GM21367 (cell line): ENCODE measurements around the gene PTPN4.

Experiments
- ATAC-seq: cut with Tn5 transposase; IDR thresholded peaks from one replicate; pipeline ENCODE4 v1.9.1; 2021; ENCODE audit not compliant: unreplicated experiment

PTPN4 gene, protein sequence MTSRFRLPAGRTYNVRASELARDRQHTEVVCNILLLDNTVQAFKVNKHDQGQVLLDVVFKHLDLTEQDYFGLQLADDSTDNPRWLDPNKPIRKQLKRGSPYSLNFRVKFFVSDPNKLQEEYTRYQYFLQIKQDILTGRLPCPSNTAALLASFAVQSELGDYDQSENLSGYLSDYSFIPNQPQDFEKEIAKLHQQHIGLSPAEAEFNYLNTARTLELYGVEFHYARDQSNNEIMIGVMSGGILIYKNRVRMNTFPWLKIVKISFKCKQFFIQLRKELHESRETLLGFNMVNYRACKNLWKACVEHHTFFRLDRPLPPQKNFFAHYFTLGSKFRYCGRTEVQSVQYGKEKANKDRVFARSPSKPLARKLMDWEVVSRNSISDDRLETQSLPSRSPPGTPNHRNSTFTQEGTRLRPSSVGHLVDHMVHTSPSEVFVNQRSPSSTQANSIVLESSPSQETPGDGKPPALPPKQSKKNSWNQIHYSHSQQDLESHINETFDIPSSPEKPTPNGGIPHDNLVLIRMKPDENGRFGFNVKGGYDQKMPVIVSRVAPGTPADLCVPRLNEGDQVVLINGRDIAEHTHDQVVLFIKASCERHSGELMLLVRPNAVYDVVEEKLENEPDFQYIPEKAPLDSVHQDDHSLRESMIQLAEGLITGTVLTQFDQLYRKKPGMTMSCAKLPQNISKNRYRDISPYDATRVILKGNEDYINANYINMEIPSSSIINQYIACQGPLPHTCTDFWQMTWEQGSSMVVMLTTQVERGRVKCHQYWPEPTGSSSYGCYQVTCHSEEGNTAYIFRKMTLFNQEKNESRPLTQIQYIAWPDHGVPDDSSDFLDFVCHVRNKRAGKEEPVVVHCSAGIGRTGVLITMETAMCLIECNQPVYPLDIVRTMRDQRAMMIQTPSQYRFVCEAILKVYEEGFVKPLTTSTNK

DNA sequence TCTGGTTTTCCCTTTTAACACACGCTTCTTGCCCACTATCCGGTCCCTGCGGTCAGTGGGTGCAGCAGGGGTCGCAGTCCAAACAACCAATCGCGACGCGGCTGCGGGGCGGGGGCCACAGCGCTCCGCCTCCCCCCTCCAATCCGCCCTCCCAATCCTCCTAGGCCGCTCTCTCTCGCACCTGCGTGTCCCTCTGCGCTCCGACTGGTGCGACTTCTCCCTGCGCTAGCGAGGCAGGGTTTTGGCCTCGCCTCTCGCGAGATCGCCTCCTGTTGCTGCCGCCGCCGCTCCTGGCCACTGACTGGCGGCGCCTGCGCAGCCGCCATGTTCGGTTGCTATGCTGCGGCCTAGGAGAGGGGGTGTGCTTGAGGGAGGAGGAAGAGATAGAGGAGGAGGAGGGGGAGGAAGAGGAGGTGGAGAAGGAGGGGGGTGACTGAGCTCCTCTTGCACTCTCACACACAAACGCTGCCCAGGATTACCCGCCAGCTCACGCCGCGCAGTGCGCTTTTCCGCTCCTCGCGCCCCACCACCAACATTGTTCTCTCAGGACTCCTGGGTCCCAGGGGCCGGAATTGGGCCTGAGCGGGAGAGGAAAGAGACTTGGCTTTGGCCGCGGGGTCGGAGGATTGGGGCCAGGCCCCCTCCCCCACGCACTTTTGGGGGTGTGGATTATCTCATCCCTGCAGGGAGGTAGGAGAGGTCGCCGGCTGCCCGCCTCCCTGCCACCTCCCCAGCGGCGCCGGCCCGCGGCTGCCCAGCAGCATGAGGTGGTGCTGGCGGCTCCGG lies at the start of gene PTPN4:
Gene PTPN4 (plus strand): TSS at position 472 of the 786 bp plus-strand sequence. CDS start 49,932 bp downstream, outside the sequence.
- peak; percentile 93 for ATAC-seq

DNA sequence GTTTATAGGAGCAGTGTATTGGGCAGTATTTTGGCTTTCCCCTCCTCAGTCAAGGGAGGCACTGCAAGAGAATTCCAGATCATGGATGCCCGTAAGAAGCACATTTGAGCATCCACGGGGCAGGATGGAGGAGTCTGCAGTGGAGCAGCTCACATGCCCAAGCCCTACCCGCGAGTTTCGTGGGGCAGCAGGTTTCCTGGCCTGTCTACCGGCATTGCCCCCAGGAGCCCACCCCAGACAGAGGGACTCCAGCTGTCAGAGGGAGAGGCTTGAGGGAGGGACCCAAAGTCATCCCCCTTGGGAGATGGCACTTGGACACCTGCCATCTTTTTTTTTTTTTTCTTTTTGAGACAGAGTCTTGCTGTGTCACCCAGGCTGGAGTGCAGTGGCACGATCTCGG lies 49.4 kb upstream of the PTPN4 start:
- ATAC-seq, result no peak

DNA sequence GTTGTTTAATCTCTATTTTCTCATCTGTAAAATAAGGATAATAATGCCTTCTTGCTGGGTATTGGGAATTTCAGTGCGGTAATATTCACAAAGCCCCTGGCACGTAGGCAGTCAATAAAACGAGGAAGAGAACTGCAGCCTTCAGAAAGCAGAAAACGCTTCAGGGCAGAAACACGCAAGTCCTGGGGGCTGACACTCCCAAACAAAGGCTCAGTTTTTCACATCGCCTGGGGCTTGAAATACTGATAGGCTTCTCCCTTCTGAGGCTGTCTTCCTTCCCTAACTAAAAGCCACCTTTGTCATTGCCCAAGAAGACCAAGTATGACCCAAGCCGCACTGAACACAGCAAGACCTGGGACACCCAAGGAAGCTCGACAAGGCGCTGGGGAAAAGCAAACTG lies 48.4 kb upstream of the PTPN4 start:
- no peak for ATAC-seq

DNA sequence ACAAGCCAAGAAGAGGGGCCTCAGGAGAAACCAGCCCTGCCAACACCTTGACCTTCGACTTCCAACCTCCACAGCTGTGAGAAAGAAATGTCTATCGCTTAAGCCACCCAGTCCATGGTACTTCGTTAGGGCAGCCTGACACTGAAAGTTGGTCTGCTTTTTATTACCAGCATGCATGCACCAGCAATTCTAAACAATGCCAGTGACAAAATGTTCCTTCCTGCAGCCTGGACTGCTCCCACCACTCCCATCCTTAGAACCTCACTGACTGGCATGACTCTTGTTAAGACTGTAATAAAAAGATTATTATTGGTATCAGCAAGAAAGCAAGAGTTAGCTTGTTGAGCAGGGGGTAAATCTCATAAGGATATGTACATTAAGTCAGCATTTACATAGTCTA lies 47.2 kb upstream of the PTPN4 start:
- no peak for ATAC-seq

DNA sequence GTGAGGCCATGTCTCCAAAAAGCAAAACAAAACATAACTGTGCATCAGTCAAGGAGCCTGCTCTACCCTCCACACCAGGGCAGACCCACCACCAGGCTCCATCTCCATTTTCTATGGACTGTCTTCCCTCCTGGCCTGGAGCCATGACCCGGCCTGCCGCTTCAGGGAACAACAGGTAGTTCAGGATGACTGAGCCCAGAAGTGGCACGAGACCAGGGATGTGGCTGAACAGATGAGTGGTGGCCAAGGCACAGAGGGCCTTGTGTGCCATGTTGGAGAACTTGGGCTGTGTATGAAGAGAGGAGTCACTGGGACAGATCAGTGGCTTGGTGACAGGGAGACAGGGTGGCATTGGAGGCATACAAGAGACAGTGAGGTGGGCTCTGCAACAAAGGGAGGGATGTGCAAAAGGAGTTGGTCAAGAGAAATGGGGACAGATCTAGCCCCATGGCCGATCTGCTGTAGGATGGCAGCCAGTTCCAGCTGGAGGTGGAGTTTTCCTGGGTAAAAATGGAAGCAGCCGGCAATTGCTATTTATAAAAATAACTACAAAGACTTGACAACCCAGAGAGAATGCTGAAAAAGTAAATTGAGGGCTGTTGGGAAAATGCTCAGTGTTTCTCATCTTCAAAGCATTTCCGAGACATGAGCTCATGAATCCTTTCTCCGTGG lies 45.8 kb upstream of the PTPN4 start:
- no peak for ATAC-seq

DNA sequence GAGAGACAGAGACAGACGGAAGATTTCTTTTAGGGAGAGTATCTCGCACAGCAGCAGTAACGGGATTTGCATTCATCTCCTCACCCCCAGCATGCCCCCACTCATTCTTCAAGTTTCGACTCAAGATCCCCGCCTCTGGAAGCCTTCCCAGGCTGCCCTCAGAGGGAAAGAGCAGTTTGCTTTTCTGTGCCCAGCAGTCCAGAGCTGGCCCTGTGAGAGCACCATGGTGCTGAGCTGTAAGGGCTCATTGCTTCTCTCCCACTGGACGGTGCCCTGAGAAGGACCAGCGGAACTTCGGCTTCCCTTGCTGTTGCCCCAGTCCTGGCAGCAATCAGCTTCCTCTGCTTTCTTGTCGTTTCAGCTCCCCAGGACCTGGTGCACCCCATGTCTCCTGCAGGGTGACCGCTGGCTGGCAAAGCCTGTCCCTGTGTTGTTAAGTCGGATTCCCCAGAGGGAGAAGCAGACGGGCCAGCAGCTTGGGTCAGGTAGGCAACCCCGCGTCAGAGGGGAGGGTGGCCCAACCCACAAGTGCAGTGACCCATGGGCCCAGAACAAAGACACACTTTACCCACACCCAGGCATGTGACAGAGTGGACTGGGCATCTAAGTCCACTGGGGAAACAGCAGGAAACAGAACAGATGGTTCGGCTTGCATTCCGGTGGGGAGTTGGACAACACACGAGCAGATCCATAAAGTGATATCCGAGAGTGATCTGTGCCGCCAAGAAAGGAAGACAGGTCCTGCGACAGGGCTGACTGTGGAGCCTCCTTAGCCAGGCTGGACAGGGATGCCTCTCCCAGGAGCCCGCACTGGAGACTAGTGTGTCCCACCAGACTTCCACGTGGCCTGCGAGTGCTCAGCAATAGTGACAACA lies 44.1 kb upstream of the PTPN4 start:
- no peak for ATAC-seq

DNA sequence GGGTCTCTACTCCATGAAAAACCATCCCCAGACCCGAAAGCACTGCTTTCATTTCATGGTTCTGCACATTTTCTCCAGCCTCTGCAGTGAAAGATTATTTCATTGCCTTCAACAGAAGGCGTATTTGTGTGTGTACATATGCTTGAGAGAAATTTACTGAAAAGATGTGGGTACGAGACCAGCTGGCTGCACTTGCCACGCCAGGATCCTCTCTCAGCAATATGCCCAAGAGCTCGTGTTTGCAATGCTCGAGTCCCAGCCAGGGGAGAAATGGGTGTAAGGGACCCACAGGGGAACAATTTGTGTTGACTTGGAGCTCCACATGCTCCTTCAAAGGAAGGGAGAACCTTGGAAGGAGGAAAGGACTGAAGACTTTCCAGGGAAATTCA lies 43.4 kb upstream of the PTPN4 start:
- ATAC-seq, result no peak

DNA sequence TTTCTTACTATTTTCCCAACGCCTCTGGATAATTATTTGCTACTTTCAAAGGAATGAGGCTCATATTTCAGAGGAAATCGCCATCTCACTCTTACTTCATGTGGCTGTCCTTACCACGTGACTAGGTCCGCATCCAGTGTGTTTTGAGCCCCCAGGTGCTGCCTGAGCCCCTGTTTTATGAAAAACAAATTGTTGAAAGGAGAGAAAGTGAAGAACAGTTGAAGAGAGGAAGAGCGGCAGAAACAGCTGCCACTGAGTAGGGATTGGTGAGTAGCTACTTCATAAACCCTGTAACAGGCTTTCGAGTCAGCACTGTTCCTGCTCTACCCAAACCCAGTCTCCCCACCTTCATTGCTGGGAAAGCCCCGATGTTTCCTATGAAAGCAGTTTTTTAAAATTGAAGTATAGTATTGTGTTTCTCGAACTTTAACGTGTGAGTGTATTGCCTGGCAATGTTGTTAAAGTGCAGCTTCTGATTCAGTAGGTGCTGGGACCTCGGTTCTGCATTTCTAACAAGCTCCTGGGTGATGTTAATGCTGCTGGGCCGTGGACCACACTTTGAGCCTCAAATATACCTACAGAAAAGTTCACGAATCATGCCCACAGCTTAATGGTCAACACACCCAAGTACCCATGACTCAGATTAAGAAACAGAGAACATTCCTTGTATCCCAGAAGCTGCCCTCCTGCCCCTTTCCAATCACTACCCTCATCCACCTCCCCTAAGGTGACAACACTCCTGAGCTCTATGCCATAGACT lies 41.0 kb upstream of the PTPN4 start:
- no peak for ATAC-seq

DNA sequence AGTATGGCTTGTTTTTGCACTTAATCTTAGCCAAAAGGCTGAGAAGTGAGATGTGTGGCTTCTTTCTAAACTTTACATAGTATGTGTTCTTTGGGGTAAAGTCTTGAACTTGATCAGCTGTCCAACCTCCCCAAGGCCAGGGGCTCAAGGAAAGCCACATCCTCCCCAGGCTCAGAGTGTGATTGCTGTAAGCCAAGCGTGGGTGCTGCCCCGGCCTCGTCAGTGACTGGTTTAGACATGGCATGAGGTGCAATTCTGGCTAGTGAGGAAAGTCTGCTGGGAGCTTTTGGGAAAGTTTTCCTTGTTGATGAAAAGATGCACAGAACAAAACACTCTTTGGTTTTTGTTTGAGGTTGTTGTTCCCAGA lies 40.5 kb upstream of the PTPN4 start:
- no peak for ATAC-seq

DNA sequence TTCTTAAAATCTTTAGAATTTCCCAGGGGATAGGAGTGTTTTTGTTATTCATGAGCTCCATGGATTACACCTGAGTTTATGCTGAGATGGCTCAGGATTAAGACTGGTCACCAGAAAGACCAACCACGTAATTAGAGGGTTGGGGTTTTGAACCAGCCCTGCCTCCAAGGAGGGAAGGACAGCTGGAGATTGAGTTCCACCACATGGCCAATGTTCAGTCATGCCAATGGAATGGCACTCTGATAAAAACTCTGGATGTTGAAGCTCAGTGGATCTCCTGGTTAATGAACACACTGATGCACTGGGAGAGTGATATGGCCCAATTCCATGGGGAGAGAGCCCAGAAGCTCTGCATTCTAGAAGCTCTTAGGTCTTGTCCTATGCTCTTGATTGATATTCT lies 38.7 kb upstream of the PTPN4 start:
- ATAC-seq, result no peak

DNA sequence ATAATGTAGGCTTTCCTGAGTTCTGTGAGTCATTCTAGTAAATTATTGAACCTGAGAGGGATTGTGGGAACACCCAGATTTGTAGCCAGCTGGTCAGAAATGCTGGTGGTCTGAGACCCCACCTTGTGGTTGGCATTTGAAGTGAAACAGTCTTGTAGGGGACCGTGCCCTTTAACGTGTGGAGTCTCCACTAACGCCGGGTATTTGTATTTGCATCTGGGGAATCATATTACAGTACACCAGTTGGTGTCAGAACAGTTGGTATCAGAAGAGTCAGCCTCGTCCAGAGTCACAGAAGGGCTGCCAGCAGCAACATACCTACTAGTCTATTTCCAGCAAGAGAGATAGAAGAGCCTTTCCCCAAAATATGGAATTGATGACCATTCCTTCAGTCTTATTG lies 38.3 kb upstream of the PTPN4 start:
- no peak for ATAC-seq

DNA sequence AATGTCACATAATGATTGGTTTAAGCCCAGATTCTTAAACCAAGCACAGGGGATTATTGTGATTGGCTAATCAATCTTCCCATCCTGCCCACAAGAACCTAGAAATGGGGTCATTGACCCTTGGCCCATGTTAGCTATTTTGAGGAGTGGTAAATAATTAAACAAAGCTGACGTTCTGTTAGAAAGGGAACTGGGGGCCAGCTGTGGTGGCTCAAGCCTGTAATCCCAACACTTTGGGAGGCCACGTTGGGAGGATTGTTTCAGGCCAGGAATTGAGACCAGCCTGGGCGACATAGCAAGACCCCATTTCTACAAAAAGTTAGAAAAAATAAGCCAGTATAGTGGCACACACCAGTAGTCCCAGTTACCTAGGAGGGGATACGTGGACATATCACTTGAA lies 37.8 kb upstream of the PTPN4 start:
- ATAC-seq, result no peak

DNA sequence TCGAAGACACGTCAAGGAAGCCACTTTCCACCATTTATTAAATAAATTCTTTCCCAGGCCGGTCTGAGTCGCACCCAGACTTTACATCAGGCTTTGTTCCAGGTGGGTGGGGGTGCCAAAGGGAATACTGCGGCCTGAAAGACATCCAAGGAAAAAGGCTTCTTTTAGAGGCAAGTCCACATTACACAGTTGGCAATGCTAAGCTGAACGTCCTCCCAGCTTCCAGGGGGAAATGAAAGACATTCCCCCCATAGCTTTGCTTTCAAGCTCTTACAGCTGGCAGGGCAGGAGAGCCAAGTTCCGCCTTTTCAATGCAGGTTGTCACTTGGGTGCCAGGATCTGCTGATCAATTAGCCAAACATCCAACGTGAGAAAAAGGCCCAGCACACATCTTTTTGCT lies 36.5 kb upstream of the PTPN4 start:
- ATAC-seq, result no peak

DNA sequence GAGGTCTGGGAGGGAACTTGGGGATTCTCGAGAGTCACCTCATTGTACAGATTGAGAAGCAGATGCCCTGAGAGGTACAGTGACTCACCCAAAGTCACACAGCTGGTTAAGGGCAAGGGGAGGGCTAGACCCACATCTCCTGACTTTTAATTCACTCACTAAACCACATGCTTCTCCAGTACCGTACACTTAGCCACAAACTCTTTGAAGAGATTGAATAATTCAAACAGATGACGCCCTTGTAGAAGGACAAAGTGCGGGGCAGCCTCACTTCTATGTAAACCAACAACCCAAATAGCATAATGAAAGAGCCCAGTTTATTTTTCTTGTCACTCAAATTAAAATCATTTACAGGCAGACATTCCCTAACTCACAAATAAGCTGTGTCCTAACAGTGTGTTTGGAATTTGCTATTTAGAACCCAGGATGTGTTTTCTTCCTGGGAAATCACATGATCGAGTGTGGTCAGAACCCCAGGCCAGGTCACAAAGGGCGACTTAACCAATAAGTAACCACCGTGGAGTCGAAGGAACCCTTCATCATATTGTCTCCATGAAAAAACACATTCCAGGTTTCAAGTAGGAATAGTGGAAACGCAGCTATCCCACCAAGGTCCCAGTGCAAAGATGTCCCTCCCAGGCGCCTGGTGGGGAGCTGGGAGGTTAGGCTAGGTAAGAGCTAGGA lies 35.8 kb upstream of the PTPN4 start:
- no peak for ATAC-seq

DNA sequence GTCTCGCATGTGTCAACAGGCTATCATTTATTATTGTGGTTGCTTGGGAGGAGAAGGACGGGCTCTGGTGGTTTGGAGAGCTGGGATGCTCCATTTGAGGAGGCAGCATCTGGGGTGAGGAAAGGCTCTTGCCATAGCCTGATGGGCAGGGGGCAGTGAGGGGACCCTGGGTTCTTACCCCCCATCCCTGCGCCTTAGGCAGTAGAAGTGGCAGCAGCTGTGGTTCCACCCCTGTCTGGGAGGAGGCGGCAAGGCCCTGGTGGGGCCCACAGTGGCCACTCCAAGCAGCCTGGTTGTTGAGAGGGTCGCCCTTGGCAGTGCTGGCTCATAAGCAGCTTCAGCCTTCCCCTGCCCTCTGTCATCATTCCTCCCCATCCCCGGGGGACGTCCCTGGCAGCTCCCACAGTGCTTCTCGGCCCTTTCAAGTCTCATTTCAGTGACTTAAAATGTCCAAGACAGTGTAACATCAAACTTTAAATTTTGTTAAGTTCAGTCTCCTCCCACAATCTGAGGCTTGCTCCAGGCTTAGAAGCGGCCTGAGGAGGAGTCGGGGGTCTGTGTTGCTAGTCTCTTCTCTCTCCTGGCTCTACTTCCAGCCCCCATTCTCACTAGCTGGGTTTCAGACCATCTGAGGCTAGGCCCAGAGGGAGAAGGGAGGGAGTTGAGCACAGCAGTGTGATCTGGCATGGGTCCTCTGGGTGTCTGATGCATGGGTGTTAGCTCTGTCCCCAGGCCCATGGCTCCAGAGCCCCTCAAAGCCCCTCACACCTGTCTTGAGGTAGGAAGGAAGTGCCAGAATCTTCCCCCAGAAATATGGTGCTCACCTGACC lies 34.9 kb upstream of the PTPN4 start:
- ATAC-seq, result no peak

DNA sequence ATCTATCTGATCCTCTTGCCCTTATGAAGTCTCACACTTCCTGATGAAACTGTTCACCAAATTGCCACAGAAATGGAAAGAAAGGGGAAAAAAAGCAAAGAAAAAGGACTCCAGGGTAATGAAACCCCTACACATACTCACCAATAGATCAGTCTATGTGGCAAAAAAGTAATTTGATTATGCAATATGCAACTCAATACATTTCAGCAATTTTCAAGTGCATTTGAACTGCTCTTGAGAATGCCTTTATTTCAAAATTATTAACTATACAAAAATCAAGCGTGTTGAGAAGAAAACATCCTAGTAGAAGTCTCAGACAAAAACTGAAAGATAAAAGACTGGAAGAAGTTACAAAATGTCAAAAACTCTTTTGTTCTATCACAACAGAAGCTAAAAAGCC lies 32.2 kb upstream of the PTPN4 start:
- ATAC-seq, result no peak

DNA sequence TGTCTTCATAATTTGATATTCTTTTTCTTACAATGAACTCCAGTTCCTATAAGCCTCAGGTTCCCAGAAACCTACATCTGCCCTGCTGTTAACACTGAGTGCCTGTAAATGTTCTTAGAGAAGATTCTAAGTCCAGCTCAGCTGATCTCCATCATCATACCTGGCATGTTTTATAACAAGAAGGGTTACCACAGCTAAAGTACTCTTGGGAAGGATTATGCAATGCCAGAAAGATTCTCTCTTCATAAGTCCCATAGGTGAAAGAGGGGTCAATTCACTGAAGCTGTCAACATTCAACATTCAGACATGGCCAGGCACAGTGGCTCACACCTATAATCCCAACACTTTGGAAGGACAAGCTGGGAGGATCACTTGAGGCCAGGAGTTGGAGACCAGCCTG lies 31.3 kb upstream of the PTPN4 start:
- no peak for ATAC-seq

DNA sequence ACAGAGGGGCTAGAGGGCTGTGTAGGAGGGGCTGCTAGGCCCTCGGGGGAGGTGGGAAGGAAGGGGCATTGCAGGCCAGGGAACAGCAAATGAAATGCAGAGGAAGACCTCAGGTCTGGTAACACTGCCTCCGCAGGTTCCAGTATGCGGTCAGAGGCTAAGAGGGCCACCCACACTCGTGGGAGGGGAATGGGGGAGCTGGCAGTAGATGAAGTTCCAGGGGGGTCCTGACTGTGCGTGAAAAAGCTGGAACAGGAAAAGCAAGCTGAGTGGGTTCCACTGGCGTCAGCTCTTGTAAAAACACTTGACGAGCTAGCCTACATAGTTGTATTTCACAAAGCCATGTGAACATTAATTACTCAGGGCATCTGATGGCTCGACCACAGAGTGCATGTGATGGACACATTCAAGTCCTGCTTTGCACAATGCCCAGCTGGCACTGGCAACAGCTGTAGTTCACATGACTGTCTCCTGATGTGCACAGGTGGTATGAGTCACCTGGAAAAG lies 29.0 kb upstream of the PTPN4 start:
- no peak for ATAC-seq
